Activated CD8-positive, alpha-beta memory T cell treated with anti-CD3 and anti-CD28 coated beads, Interleukin-2, amount 50 U/mL, for 1 hour (primary cell): ENCODE measurements around the gene CEP41.

Experiments used
- DNase-seq: peaks from one replicate; pipeline ENCODE4 v3.0.0-alpha.2; 2020; ENCODE audit errors: extremely low read depth

CEP41 gene

DNA sequence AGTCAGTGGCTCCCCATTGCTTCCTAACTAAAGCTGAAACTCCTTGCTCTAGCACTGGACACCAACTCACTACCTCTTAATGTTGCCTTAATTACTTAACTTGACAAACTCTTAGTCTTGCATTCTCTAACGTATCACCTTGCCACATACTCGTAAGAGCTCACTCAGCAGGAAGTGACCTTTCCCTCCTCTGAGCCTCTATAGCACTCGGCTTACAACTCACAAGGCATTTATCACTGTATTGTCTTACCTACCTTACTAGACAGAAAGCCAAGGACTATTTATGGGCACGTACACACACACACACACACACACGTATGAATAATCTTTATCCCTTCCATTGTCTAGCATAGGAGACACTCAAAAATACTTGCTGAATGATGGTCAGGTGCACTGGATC is 21.2 kb downstream of the CEP41 start:
- no peak for DNase-seq

DNA sequence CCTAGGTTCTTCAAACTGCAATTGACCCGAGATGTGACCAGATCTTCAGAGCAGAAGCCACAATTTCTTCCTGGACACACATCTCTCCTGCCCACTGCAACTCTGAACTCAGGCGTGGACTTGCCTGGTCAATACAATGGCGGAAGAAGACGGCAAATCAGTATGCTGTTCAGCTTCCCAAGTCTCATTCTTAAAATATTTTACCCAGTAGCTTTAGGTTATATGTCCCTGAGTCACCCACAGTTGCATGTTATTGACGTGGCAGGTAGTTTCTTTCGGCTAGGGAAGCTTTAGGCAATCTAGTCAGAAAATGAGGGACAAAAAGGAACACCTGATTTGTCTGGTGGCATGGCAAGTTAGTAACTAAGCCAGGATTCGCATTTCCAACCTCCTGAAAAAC is 22.5 kb downstream of the CEP41 start:
- no peak for DNase-seq

- DNase-seq, result no peak
These were observed 23.6 kb downstream of the CEP41 start for GRCh38 chr7:130417213-130417612.

DNA sequence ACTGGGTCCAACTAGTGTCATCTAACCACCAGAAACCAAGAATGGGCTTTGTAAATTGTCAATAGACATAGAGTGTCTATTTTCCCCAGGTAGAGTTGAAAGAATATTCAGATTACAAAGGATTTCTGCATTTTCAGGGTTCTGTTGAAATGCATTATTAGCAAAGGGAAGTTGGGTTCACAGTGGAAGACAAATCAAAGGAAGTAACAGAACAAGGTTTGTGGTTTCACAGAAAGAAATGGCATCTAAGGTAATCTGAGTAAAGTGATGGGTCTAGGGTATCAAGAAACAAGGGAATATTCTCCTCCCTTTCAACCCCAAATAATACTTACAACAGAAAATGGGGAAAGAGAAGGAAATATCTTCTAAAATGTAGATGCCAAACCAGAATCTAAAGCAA is 25.8 kb downstream of the CEP41 start:
- DNase-seq, result no peak

- DNase-seq, result no peak
These were observed 27.6 kb downstream of the CEP41 start for GRCh38 chr7:130413201-130413600.

- DNase-seq, result no peak
These were observed 29.8 kb downstream of the CEP41 start for GRCh38 chr7:130410868-130411541.

GRCh38 chr7:130409712-130410072 is 31.1 kb downstream of the CEP41 start:
- DNase-seq, result no peak

- DNase-seq, result no peak
These were observed 31.6 kb downstream of the CEP41 start for GRCh38 chr7:130409067-130409711.

- no peak for DNase-seq
These were observed 35.8 kb downstream of the CEP41 start for GRCh38 chr7:130405003-130405402.

DNA sequence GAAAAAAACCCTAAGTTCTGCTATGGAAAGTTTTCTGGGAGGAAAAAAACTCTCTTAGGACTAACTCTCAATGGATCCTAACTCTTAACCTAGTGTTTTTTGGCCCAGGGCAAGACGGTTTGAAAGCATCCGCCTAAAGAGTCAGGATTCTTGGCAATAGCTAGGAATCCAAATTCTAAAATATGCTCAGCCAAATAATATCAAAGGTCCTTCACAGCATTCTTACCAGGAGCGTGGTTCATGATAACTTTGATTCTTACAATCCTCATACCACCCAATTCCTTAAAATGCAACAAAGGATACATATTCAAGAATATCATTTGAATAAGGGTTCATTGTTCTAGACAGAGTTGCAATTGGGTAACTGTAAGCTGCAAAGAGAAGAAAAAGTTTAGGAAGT is 39.2 kb downstream of the CEP41 start:
- no peak for DNase-seq

DNA sequence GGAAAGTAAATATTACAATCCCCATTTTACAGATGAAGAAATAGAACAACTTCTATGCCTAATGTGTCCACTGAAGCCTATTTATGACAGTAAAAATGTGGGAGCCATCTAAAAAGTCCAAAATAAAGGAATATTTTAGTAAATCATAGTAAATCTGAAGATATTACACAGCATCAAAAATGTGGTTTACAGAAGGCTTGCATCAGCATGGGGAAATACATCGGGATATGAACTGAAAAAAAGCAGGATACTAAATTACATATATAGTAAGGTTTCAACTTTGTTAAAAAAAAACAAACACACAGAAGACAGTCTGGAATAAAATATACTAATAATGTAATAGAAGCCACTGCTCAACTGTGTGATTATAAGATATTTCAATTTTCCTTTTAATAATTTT is 39.7 kb downstream of the CEP41 start:
- DNase-seq, result no peak

DNA sequence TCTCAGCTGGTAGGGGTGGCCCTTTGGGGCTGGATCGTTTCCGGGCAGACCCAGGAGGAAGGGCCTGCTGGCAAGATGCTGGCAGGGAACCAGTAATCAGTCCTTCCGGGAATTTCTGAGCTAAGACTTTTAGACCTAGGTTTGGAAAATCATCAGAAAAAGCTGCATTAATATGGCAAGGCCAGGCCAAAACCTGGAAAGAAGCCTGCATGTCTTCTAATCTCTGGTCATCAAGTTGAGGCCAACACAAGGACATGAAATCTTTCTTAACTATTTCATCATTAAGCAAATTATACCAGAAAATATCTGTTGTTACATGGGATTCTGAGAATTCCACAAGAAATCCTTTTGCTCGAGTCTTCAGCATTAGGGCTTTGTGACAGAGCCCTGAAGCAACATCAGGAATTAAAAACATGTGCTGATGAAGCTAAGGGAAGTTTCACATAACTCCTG is 40.7 kb downstream of the CEP41 start:
- DNase-seq, result no peak

DNA sequence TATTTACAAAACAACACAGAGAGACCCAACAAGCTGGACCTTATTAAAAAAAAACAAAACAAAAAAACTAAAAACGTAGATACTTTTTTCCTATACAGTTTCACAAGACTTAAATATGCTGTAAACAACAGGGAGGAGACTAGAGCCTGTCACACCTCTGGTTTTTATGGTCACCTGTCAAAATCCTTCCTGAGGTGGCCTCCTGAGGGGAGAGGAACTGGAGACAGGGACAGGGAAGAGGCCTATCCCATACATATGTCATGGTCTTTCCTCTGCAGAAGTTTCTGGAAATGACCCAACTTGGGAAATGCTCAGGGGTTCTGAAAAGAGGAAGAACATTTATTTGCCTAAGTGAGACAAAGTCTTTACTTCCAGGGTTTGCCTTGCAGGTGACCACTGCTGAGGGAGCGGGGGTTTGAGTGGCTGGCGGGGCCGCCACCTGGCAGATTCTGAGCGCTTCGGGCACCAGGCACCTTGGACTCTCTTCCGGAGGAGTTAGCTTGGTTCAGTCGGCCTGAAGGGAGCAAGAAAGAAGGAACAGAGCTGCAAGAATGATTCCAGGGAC is 42.2 kb downstream of the CEP41 start:
- DNase-seq, result no peak

- no peak for DNase-seq
These were observed 43.1 kb downstream of the CEP41 start for GRCh38 chr7:130397758-130398073.

- no peak for DNase-seq
These were observed 43.6 kb downstream of the CEP41 start for GRCh38 chr7:130397051-130397757.

DNA sequence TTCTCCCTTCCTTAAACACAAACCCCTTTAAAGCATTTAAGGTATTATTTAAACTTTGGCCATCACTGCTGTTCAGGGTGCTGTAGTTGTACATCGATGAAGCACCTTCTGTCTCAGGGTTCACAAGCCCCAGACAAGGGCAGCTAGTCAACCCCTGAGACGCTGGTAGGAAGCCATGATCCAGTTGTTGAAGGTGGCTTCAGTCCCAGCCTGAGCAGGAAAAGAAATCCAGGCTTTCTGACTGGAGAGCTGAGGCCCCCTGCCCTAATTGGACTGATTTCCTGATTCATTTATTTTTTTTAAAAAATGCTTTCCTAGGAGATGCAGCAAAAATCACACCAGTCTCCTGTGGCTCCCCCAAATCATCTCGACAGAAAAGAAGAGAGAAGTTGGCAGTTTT is 44.7 kb downstream of the CEP41 start:
- DNase-seq, result no peak

DNA sequence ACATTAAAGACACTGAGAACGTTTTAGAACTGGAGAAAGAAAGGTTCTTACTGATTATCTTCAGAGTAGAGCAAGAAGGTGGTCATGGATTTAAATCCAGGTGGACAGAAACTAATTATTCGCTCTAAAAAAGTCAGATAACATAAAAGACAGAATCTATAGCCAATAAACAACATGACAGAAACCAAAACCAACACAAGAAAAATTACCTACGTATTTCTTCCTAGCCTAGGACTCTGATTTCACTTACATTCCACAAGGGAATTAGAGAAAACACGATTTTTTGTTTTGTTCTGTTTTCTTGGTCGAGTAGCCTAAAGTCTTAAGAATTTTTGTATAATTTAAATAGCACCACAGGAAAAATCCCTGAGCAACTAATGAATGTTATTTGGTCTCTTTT is 45.4 kb downstream of the CEP41 start:
- DNase-seq, result no peak

GRCh38 chr7:130394421-130395195 is 46.2 kb downstream of the CEP41 start:
- DNase-seq, result no peak

DNA sequence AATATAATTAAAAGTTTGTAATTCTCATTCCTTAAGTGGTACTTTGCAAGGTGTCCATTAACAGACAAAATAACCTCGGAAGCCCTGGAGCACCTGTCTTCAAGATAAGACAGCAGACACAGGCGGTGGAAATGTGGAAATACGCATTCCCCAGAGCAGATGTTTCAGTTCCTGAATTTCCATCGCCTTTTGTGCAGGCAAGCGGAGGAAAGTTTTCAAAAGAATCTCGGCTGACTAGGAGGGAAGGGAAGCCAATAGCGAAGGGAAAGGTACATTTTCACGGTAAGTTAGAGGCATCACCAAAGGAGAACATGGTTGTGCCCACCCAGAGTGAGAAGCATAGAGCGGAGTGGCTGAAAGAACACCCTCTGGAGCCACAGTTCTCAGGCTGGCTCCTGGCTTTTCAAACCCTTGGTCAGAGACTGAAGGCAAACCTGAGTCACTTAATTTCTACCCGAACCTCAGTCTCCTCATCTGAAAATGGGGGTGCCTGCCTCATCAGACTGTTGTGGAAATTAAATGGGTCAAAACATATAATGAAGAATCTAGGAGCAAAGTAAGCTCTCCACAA is 46.9 kb downstream of the CEP41 start:
- DNase-seq, result no peak

DNA sequence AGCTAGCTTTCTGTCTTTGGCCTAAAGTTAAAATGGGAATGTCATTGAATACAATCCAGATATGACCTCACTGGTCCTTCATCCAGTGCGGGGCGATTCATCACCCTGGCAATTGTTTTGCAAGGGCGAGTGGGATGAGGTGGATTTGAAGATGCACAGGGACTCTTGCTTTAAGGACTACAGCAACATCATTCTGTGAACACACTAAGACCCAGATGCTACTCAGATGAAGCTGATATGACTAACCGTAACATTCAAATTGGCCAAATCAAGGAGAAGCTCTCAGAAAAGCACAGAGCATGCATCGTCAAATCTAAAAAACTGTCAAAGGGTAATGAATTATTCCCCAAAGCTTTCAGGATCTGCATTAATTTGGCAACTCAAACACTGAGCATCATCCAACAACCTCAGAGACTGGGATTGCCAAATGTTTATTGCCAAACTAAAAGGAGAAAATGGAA is 47.7 kb downstream of the CEP41 start:
- no peak for DNase-seq

DNA sequence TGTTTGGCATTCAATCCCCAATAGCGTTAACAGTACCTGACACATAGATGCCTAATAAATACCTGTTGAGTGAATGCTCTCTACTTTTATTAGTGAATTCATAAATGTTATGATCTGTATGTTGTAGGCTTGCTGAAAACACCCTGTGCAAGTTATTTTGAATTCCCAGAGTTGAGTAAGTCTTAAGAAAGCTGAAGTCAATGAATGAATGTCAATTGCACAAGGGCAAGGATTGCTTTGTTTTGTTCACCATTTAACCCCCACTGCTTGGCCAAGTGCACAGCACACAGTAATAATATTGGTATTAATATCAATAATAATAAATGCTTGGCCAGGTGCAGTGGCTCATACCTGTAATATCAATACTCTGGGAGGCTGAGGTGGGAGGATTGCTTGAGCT is 50.3 kb downstream of the CEP41 start:
- DNase-seq, result no peak

DNA sequence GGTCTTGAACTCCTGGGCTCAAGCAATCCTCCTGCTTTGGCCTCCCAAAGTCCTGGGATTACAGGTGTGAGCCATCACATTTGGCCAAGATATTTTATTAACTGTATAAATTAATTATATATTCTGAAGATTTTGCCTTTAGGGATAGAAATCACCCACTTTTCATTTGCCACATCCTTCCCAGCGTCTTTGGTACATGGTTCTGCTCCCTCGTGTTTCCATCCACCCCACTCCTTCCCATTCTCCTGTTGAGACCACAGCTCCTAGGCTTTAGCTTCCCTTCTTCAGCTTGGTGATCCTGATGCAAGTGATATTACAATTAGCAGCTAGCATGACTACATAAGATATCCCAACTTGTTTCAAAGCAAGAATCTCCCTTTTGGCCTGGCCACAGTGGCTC is 52.1 kb downstream of the CEP41 start:
- no peak for DNase-seq
